Glomerular endothelial cell (primary cell): ENCODE data around the gene MYO1D. TPM values are rescaled to one million over a fixed set of nuclear protein-coding genes. Genes with fewer than 3 reads are reported as not detected.

Experiments used
- DNase-seq: peaks from one replicate; pipeline ENCODE4 v3.0.0-alpha.2; 2011; ENCODE audit warnings: low read depth, low spot score; ENCODE audit errors: extremely low read depth
- total RNA-seq: library from RNA; depleted of rRNA; stranded (reverse); fragments of >200 nt; gene quantifications from 2 replicates; pipeline ENCODE4 v1.2.3, GENCODE V29; 2015

Gene MYO1D
- total RNA-seq, 1 donor from 2014 or later = 73.7 TPM

GRCh38 chr17:32517982-32518381 lies 358.9 kb downstream of the MYO1D start:
- DNase-seq = no peak

DNA sequence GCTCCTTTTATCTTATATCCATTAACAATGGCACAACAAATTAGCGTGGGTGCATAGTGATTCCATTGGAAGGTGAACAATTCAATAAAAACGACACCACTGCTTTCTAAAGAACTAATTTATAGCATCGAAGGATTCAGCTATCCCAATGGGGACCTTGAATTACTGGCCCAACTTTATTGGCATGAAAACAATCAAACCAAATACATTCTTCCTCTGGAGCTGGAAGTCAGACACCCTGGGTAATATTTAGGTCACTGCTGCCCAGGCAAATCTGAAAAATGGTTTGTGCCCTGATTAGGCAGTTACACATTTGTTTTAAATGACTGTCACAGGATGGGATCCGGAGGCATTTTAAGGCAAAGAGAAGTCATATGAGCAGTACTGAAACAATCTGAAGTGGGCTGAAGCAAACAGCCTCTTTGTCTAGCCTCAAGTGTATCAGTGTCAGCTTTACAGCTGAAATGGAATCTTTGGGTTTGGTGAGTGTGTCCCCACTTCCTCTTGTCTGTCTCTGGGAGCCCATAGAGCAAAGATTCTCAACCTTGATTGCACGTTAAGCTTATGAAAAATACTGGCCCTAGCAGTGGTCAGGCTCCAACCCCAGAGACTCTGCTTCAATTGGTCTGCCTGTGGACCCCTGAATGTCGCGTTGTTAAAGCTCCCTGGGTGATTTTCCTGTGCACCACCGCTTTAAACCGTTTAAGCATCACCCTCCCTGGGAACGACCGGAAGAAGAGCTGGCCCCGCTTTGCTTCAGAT lies 359.8 kb downstream of the MYO1D start:
- DNase-seq = no peak

DNA sequence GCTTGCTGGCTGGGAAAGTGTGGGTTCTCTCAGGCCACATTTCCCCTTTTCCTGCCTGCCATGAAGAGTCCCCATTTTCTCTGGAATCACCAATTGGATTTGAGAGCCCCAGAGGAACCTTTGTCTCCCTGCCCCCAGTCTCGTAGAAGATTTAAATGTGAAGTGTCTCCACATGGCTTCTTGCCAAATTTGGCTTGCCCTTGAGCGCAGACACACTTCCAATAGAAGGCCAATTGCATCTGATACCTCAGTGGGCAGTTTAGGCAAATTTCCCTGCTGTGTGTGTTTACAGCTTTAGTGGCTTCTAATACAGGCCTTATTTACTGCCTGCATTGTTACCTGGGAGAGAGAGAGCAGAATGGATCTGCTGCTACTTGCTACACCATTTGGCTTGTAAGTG lies 360.5 kb downstream of the MYO1D start:
- DNase-seq = no peak

GRCh38 chr17:32515677-32516383 lies 361.1 kb downstream of the MYO1D start:
- DNase-seq = no peak

DNA sequence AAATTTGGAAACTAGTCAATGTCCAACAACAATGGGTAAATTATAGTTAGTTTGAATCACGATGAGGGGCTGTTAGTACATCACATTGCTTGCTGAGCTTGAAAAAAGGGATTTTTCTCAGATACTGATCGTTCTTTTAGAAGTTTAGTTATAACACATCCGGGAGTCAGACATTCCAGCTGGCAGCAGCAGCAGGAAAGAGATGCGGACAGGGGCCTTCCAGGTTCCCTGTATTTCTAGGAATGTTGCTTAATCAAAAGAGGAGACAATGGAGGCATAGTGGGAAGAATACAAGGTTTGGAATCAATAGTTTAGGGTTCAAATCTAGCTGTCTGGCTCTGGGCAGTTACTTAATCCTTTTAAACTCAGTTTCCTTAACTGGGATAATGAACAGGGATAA lies 362.3 kb downstream of the MYO1D start:
- DNase-seq = no peak

GRCh38 chr17:32513579-32513978 lies 363.3 kb downstream of the MYO1D start:
- DNase-seq = no peak

GRCh38 chr17:32512328-32512727 lies 364.6 kb downstream of the MYO1D start:
- DNase-seq = no peak

GRCh38 chr17:32510466-32510865 lies 366.5 kb downstream of the MYO1D start:
- DNase-seq = no peak

DNA sequence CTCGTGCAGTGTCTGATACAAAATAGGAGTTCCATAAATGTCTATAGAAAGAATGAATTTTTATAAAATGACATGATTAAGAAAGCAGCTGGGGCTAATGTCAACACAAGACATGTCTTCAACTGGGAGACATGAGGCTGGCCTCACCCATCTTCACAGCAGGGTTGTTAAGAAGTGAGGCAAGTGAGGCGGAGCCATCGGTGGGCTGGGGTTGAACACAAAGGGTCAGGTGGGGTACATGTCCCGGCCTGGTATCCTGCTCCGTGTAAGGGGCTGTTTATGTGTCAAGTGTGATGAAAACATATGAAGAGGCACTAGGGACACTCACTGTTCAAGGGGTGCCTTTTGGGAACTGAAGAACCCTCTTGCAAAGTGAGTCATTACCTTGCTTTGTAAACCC lies 368.0 kb downstream of the MYO1D start:
- DNase-seq = no peak

GRCh38 chr17:32504166-32504990 lies 372.5 kb downstream of the MYO1D start:
- DNase-seq = no peak

DNA sequence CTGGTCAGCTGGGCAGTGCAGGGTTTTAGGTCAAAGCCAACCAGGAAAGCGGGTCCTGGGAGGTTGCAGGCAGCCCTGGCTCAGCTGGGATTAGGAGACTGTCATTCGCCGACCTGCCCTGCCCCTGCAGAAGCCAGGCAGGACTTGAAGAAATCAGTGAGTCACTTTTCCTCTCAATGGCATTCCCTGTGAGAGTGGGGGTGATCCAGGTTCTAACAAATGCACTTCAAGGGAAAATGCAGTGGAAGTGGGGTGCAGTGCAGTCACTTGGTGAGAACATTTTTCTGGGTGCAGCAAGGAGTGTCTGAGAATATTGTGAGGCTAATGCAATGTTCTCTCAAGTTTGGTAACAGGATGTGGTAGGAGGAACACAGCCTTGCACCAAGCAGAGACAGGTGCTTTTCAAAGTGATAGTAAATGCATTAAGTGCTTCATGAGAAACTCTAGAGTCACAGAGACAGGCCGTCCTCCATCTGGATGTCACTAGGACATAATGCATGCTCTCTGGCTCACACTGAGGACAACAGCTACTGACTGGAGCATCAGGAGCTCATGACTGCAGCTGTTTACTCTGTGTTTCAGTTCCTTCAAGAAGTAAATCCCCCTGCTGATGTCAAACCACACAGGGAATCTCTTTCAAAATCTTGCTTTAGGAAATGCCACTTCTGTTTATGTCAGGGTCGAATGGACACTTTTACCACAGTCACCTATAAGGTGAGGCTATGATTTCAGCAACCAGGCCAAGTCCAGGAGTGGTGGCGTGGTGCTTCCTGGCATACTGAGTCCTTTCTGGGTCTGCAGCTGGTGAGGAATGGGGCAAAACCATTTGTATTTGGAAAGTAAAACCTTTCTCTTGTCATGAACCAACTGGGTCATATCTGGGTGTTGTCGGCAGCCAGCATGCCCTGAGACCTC lies 373.4 kb downstream of the MYO1D start:
- DNase-seq = no peak

DNA sequence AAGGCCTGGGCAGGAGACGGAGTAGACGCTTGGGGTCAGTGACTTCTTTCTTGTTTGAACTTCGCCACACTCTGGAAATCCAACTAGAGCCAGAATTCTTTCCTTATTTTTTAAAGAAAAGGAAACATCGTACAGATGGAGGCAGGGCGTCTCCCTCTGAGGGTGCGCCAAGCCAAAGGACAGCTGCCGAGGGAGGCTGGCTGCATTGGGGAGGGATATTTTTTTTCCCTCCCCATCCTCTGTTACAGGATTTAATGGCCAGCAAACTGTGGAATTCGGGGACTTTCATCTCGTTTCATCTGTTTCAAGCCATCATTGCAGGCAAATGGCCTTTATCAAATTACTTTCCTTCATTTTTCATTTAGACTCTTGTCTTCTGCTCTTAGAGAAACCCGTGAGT lies 374.2 kb downstream of the MYO1D start:
- no peak for DNase-seq

DNA sequence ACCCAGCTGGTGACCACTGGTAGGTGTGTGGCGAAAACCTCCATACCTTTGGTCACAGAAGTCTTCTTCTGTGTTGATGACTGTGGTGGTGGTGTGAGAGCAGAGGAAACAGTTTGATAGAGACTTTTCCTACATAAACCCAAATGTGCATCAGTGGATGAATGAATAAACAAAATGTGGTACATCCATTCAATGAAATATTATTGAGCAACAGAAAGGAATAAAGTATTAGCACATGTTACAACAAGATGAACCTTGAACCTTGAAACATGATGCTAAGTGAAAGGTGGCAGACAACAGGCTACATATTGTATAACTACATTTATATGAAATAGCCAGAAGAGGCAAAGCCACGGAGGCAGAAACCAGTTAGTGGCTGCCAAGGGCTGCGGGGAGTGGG lies 374.9 kb downstream of the MYO1D start:
- no peak for DNase-seq

- DNase-seq = no peak
Observed at GRCh38 chr17:32498391-32498790, 378.5 kb downstream of the MYO1D start.

GRCh38 chr17:32497431-32498205 lies 379.3 kb downstream of the MYO1D start:
- no peak for DNase-seq

DNA sequence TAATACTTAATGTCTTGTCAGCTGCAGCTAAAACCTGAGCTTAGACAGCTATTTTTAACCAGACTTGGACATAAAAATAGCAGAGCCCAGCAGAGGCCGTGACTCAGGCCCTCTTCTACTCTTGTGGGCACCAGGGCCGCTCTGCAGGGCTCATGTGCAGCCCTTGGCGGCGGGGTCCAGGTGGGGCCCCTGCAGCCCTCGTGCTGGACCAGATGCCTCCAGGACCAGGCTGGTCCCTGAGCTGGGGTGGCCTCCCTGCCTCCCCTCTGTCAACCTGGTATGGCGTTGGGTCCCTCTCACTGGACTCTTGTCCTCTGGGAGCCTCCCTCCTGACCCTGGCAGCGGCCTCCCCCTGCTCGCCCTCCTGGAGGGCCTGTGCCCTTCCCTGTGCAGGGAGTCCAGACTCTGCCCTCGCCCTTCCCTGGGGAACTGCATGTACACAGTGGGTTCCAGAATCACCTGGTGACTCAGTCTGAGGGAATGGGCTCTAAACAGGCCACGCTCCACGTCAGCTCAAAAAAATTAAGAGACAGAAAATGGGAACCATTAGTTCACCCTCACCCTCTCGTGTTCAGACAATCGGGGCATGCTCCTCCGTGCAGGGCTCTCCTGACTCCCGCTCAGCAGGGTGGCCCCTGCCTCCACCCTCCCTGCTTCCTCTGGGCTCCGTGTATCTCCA lies 380.4 kb downstream of the MYO1D start:
- DNase-seq = no peak

- no peak for DNase-seq
Observed at GRCh38 chr17:32495359-32496231, 381.3 kb downstream of the MYO1D start.
